Measurements from ENCODE around the gene DENND4A.

GRCh38 chr15:65631503-65631902 is 160.6 kb downstream of the DENND4A start:
- TF ChIP-seq CTCF (IDR thresholded peaks at IDR 0.05 in 8 of 11, conservative IDR thresholded peaks at IDR 0.05 in 3 of 11) (no peak), POLR2AphosphoS5 (IDR thresholded peaks at IDR 0.05) (no peak), POLR2A (IDR thresholded peaks at IDR 0.05) (no peak)

All from spleen (tissue), 7 donors.